Urinary bladder (tissue), 4 donors: ENCODE data around the gene PLRG1. TPM values are rescaled to one million over a fixed set of nuclear protein-coding genes. Genes with fewer than 3 reads are reported as not detected.
"Not testable (repeated sequence)": the region's sequence is repeated elsewhere in the genome, so short reads cannot be mapped to it uniquely, and the experiment has no call there.

Source experiments
- DNase-seq: peaks from one replicate; pipeline ENCODE4 v3.0.0-alpha.2; 2015; ENCODE audit errors: extremely low spot score
- H3K27ac ChIP-seq: one replicate; pipeline ENCODE4 v1.5.1; 2013; ENCODE audit warnings: low read depth, mild to moderate bottlenecking, moderate library complexity
- H3K36me3 ChIP-seq: one replicate; pipeline ENCODE4 v1.6.1; 2013; ENCODE audit warnings: mild to moderate bottlenecking, moderate library complexity; ENCODE audit not compliant: insufficient read depth
- H3K4me1 ChIP-seq: one replicate; pipeline ENCODE4 v1.6.1; 2013; ENCODE audit warnings: mild to moderate bottlenecking, moderate library complexity; ENCODE audit not compliant: insufficient read depth
- H3K4me3 ChIP-seq: one replicate; pipeline ENCODE4 v1.5.1; 2013; ENCODE audit warnings: low read depth, low read length
- WGBS: extraction: QIAGEN DNeasy Blood & Tissue Kit; methylation state at CpG from one replicate; pipeline ENCODE4 v1.1.7; 2013; 5-methylcytosine and 5-hydroxymethylcytosine counted together
- polyA plus RNA-seq: library from polyadenylated mRNA; stranded (reverse); fragments of 200-250 nt; gene quantifications from one replicate; pipeline ENCODE4 v1.2.3, GENCODE V29; 2013
- total RNA-seq: library from RNA; depleted of rRNA; stranded (reverse); fragments of >200 nt; gene quantifications from one replicate; pipeline ENCODE4 v1.2.3, GENCODE V29; 2014
- donor health status: healthy with polysubstance abuse.
- donor health status: healthy.

The PLRG1 gene
- total RNA-seq: 78.4 TPM
- 43.1 TPM for polyA plus RNA-seq

DNA sequence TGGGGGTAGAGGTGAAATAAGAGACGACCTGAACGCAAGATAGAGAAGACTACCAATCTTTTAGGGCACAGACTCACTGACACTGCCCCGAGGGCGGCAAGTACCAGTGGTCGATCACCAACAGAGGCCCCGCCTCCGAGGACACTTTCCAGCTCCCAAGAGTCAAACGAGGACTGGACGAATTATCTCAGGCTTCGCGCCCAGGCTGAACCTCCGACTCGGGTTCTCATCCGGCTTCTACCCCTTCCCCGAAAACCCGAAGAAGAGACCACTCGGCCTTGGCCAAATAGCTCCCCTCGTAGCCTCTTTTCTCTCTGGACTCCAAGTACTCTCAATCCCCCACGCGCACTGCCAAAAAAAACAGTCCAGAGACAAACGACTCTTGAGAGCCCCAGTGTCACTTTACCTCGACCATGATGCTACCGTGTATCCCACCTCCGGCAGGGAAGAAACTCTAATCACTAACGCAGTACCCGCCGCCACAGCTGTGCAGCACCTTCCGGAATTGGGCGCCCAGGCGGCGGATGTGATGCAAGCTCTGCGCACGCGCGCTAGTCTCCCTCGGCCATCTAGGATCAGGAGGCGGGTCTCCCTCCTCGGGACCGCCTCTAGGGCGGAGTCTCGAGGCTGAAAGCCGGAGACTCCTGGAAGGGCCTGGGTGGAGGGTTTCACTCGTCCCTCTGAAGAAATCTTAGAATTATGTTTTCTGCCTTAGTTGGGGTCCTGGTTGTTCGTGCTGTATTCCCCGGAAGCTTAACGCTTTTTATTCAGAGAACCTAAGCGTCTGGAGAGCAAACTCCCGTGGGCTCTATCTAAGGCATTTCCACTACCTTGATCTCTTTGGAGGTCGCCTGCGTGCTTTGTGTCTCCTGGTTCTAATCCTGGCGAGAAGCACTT, at the start of gene PLRG1:
TSS of gene PLRG1 (minus strand) at position 507 of the 897 bp plus-strand sequence. CDS start at position 415, 92 bp downstream.
- WGBS: under 1% methylated on average over 51 of the region's 51 CpGs
- peaks cover 2% of the 10 kb centered on the region for H3K36me3 ChIP-seq
- peak within 1 kb of the TSS; percentile 60 for H3K27ac ChIP-seq
- H3K4me3 ChIP-seq: peak within 1 kb of the TSS; percentile 82
- DNase-seq: peak; percentile 92
- peaks cover 1% of the 10 kb centered on the region for H3K4me1 ChIP-seq

DNA sequence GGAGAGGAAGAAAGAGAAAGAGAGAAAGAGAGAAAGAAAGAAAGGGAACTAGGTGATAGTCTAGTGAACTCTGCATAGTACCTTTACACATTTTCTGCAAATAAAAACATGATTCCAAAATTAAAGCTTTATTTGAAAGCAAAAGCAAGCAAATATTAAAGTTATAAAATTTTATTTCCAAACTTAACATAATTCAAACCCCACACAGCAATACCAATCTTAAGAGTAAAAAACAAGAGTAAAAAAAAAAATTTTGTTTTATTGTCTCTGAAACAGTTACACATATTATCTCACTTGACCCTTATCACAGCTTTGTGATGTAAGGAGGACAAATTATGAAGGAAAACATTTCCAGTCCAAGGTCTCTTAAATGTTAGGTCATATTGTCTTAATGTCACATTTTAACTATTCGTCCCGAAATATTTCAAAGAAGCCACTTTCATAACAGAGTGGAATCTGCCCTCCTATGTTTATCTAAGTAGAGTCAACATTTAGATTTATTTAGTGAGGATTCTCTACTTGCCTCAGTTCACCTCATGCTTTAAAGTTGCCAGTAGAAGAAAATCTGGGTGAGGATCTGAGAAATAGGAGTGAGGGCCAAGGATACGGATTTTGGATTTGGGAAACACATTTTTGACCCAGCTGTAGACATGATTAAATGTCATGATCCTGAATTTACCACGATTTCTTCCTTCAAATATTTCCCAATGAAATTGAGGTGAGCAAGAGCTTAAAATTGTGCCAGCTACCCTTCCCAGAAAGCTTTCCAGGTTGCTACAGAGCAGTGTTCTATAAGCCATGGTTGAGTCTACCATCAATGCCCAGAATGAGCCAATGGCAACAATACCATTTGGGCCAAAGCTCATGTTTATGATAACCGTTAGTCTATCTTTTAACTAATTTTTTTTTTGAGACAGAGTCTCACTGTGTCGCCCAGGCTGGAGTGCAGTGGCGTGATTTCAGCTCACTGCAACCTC, 47.9 kb upstream of the PLRG1 start:
- H3K36me3 ChIP-seq: no peaks in the 10 kb centered on the region
- DNase-seq: no peak
- H3K4me1 ChIP-seq: no peaks in the 10 kb centered on the region
- 79% methylated on average over 7 of the region's 7 CpGs for WGBS
- H3K4me3 ChIP-seq: no peak overlapping the region
- H3K27ac ChIP-seq: no peak overlapping the region

DNA sequence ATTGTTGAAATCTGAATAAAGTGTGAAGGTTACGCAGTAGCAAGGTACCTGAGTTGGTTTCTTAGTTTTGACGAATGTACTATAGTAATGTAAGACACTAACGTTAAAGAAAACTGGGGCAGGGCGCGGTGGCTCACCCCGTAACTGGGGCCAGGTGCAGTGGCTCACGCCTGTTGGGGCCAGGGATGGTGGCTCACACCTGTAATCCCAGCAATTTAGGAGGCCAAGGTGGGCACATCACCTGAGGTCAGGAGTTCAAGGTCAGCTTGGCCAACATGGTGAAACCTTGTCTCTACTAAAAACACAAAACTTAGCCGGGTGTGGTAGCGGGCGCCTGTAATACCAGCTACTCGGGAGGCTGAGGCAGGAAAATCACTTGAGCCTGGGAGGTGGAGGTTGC, 47.1 kb upstream of the PLRG1 start:
- DNase-seq, H3K36me3 ChIP-seq, H3K4me1 ChIP-seq, H3K4me3 ChIP-seq, H3K27ac ChIP-seq: not testable (repeated sequence)
- 94% methylated on average over 11 of the region's 11 CpGs for WGBS

DNA sequence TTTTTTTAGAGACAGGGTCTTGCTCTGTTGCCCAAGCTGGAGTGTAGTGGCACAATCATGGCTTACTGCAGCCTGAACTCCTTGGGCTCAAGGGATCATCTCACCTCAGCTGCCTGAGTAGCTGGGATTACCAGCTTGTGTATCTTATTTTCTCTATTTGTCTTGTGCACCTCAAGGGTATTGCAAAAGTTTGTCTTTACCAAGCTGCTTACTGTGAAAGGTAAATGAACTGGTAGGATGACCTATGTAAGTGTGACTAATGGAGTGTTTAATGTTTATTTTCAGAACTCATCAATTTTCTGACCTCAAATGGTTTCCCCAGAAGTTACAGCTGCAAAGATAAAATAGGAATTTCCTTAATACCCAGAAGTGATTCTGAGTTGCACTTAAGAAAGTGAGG, 45.6 kb upstream of the PLRG1 start:
- Histone ChIP-seq H3K4me1 (no peaks in the 10 kb centered on the region), H3K36me3 (no peaks in the 10 kb centered on the region), H3K4me3 (no peak overlapping the region), H3K27ac (no peak overlapping the region)
- no peak for DNase-seq

DNA sequence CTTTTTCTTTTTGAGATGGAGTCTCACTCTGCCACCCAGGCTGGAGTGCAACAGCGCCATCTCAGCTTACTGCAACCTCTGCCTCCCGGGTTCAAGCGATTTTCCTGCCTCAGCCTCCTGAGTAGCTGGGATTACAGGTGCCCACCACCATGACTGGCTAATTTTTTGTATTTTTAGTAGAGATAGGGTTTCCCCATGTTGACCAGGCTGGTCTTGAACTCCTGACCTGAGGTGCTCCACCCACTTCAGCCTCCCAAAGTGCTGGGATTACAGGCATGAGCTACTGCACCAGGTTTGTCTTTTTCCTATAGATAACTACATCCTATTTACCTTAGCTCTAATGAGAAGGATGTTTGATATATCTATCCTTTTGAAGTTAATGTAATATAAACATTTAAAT, 44.1 kb upstream of the PLRG1 start:
- not testable (repeated sequence) for H3K36me3 ChIP-seq, H3K4me3 ChIP-seq, H3K4me1 ChIP-seq, H3K27ac ChIP-seq, DNase-seq
- WGBS: 88% methylated on average over 3 of the region's 3 CpGs

DNA sequence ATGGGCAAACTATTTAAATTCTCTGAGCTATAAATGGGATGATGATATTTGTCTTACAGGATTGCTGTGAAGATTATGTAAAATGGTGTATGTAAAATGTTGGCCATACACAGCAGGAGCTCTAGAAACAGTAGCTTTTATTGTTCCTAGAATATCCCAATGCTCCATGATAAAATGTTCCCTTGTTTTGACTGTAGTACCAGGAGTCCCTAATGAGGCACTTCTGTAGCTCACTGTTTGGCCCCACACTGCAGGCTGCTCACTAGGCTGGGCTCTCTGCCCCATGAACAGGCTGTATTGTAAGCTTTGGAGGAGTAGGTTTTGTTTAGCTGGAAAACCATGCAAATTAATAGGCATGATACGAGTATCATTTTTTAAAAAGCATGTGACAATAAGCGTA, 43.7 kb upstream of the PLRG1 start:
- 86% methylated on average over 2 of the region's 2 CpGs for WGBS
- H3K4me3 ChIP-seq: no peak overlapping the region
- no peaks in the 10 kb centered on the region for H3K4me1 ChIP-seq
- DNase-seq: no peak
- no peak overlapping the region for H3K27ac ChIP-seq
- no peaks in the 10 kb centered on the region for H3K36me3 ChIP-seq

DNA sequence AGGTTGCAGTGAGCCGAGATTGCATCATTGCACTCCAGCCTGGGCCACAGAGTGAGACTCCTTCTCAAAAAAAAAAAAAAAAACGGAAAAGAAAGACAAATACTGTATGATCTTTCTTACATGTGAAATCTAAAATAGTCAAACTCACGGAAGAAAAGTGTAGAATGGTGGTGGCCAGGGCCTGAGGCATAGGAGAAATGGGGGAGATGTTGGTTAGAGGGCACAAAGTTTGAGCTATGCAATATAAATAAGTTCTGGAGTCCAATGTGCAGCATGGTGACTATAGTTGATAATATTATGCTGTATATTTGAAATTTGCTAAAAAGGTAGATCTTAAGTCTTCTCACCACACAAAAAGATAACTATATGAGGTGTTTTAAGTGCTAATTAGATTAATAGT, 41.7 kb upstream of the PLRG1 start:
- DNase-seq: no peak
- H3K4me3 ChIP-seq: no peak overlapping the region
- no peaks in the 10 kb centered on the region for H3K36me3 ChIP-seq
- 84% methylated on average over 3 of the region's 3 CpGs for WGBS
- H3K27ac ChIP-seq: no peak overlapping the region
- no peaks in the 10 kb centered on the region for H3K4me1 ChIP-seq

DNA sequence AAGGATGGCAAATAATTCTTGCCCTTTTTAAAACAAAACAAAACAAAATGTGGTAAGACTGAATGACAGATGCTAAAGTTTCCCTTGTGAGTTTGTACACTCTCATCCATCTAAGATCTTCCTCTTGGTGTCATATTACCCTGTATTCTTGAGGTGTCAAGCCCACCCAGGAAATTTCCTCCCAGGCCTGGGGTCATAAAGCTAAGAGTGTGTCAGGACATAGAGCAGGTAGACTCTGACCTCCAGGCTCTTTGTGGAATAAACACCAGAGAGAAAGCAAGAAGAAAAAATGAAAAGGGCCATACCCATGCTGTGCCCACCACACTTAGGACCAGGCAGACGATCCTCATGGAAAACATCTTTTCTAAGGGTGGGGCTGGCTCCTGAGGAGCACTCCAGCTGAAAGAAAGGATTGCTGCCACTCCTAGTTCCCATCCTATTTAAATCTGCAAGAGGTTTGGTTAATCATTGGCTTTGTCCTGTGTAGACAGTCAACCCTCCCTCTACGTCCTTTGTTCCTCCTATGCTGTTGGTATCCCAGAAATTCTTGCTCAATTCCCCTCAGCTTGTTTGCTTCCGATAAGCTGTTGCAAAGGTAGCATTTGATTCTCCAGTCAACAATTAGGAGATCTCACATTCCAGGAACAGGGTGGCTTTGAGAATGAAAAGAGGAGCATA, 40.3 kb upstream of the PLRG1 start, which contains the start of gene FGA:
TSS of gene FGA (minus strand) at position 414 of the 678 bp plus-strand sequence. CDS start at position 359, 55 bp downstream.
- H3K27ac ChIP-seq: no peak within 1 kb of the TSS
- no peak for DNase-seq
- no peak within 1 kb of the TSS for H3K4me3 ChIP-seq
- no peaks in the 10 kb centered on the region for H3K4me1 ChIP-seq
- 59% methylated on average over 3 of the region's 3 CpGs for WGBS
- H3K36me3 ChIP-seq: no peaks in the 10 kb centered on the region

DNA sequence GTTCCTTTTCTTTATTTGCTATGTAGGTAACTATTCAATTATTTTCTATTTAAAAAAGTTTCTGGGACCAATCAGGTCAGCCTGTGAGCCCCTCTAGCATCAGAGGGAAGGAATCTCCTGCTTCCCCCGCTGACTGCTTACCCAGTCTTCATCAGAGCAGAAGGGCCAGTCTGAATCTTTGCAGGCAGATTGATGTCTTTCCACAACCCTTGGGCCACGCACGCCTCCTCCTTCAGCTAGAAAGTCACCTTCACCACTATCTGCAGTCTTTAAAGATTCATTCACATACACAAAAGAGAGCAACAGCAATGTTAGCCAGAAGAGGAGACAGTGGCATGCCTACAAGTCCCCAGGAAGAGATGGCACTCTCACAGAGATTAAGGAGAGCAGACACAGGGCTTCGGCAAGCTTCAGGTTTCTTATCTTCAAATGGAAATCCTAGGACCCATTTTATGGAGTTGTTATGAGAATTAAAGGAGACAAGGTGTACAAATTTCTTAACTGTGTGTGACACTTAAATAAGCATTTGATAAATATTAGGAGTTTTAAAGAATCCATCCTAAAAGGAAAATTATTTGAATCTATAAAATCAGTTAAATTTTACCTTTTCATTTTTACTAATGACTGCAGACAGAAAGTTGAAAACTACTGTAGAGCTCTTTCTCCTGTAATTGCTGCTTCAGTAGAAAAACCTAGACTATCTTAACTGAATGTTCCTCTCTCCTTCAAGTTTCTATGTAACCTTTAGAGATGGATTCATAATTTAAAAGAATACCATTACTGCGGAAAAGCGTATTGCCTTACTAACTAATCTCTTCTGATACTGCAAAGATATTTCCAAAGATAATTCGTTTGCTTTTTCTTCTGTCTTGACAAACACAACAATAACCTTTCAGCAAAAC, 39.3 kb upstream of the PLRG1 start:
- H3K4me1 ChIP-seq: no peaks in the 10 kb centered on the region
- no peak for DNase-seq
- H3K4me3 ChIP-seq: no peak overlapping the region
- WGBS: 55% methylated on average over 7 of the region's 7 CpGs
- H3K36me3 ChIP-seq: no peaks in the 10 kb centered on the region
- H3K27ac ChIP-seq: no peak overlapping the region

DNA sequence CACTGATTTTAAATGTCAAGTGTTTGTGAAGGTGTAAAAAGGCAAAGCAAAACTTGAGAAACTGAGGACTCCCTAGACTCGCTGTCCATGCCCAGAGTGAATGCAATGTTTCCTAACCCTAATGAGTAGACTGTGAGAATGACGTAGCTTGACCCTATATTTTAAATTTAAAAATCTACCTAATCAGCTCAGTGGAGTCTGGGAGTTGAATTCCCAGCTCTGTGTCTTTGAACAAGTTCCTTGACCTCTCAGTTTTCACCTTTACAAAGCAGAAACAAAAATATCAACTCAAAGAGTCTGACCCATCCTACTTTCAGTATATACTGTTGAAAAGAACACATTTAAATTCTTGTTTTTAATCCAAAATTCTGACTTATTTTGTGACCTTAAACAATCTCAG, 38.0 kb upstream of the PLRG1 start:
- Histone ChIP-seq H3K36me3 (no peaks in the 10 kb centered on the region), H3K4me1 (no peaks in the 10 kb centered on the region), H3K27ac (no peak overlapping the region), H3K4me3 (no peak overlapping the region)
- WGBS: 83% methylated on average over 2 of the region's 2 CpGs
- DNase-seq: no peak

DNA sequence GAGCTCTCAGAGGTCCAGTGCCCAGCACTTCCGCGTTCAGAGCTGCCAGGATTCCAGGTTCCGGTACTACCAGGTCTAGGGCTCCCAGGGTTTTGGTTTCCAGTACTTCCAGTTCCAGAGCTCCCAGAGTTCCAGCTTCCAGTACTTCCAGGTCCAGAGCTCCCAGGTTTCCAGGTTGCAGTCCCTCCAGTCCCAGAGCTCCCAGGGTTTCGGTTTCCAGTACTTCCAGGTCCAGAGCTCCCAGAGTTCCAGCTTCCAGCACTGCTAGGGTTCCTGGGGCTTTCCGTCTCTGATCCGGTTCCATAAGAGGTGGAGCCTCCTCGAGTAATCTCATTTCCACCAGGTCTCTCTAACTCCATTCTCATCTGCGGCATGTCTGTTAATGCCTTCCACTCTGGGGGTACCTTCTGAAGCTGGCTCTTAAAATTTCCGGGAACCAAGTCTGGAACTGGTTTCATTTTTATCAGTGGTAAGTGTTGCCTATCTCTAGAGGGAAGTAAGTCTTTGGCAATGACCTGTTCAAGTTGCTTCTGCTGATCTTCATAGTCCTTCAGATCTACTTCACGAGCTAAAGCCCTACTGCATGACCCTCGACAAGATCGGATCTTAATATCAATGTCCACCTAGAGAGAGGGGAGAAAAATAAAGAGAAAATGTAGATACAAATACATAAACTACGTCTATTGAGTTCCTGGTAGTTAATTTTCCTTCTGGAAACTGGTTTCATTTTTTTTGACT, 36.3 kb upstream of the PLRG1 start:
- Histone ChIP-seq H3K36me3 (no peaks in the 10 kb centered on the region), H3K27ac (no peak overlapping the region), H3K4me1 (no peaks in the 10 kb centered on the region), H3K4me3 (no peak overlapping the region)
- WGBS: 89% methylated on average over 13 of the region's 13 CpGs
- DNase-seq: no peak

DNA sequence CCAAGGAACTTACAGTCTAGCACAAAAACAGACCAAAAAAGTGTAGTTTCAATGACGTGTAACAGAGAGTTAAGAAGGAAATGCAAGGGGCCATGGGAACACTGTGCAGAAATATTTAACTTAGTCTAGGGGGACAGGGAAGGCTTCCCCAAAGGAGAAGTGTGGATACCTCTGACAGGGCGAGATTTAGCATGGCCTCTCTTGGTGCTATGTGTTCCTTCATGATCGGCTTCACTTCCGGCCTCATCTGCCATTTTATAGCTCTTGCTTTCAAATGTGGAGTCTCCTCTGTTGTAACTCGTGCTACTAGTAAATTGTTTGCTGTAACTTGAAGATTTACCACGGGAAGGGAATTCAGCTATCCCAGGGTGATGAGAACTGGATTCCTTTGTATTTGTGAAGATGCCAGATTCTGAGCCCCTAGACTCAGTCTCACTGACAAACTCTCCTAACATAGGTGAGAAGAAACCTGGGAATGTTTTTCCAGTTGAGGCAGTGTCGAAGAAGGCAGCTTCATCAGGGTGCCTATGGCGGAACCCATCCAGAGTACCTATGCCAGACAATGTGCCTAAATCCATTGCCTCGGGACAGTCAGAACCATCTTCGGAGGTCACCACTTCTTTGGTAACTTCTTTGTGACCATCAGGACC, 35.3 kb upstream of the PLRG1 start:
- WGBS: 87% methylated on average over 10 of the region's 10 CpGs
- Histone ChIP-seq H3K4me1 (no peaks in the 10 kb centered on the region), H3K4me3 (no peak overlapping the region)

More for the DNA sequence above, 35.3 kb upstream of the PLRG1 start:
- no peak for DNase-seq
- H3K27ac ChIP-seq: no peak overlapping the region
- no peaks in the 10 kb centered on the region for H3K36me3 ChIP-seq
